Stimulated activated CD4-positive, alpha-beta T cell treated with anti-CD3 and anti-CD28 coated beads, TNF-alpha, amount 100 ng/mL, for 4 hours (primary cell): ENCODE measurements around the gene EPS15.

Experiments used
- DNase-seq, 3 experiments: peaks; one replicate each; pipeline ENCODE4 v3.0.0-alpha.2; 2020; ENCODE audit warnings: low read depth in 3 of 3

The EPS15 gene

GRCh38 chr1:51380936-51381335 is 138.1 kb downstream of the EPS15 start:
- DNase-seq, result no peak

GRCh38 chr1:51378871-51379270 is 140.2 kb downstream of the EPS15 start:
- no peak for DNase-seq

- no peak for DNase-seq
Observed at GRCh38 chr1:51373898-51374297, 145.2 kb downstream of the EPS15 start.

- DNase-seq, result no peak
Observed at GRCh38 chr1:51372561-51372960, 146.5 kb downstream of the EPS15 start.

GRCh38 chr1:51369171-51369570 is 149.9 kb downstream of the EPS15 start:
- no peak for DNase-seq

- DNase-seq, result no peak
Observed at GRCh38 chr1:51365774-51366173, 153.3 kb downstream of the EPS15 start.

- DNase-seq, result no peak
Observed at GRCh38 chr1:51359879-51360278, 159.2 kb downstream of the EPS15 start.

GRCh38 chr1:51355382-51355781 is 163.7 kb downstream of the EPS15 start:
- DNase-seq, result no peak

GRCh38 chr1:51354416-51354815 is 164.7 kb downstream of the EPS15 start:
- DNase-seq, result no peak

GRCh38 chr1:51351907-51352306 is 167.2 kb downstream of the EPS15 start:
- DNase-seq, result no peak

GRCh38 chr1:51349862-51350261 is 169.2 kb downstream of the EPS15 start:
- DNase-seq, result no peak

- DNase-seq, result no peak
Observed at GRCh38 chr1:51348147-51348527, 170.9 kb downstream of the EPS15 start.

- DNase-seq, result no peak
Observed at GRCh38 chr1:51347398-51348146, 171.5 kb downstream of the EPS15 start.

GRCh38 chr1:51346086-51346942 is 172.8 kb downstream of the EPS15 start:
- no peak for DNase-seq

GRCh38 chr1:51345300-51345687 is 173.8 kb downstream of the EPS15 start:
- no peak for DNase-seq

- no peak for DNase-seq
Observed at GRCh38 chr1:51344602-51345299, 174.3 kb downstream of the EPS15 start.

- no peak for DNase-seq
Observed at GRCh38 chr1:51344276-51344601, 174.8 kb downstream of the EPS15 start.

- no peak for DNase-seq
Observed at GRCh38 chr1:51343624-51344023, 175.4 kb downstream of the EPS15 start.

GRCh38 chr1:51342591-51343206 is 176.4 kb downstream of the EPS15 start:
- no peak for DNase-seq

GRCh38 chr1:51341876-51342496 is 177.1 kb downstream of the EPS15 start:
- DNase-seq, result no peak

- DNase-seq, result no peak
Observed at GRCh38 chr1:51340380-51340779, 178.7 kb downstream of the EPS15 start.

GRCh38 chr1:51336711-51337110 is 182.4 kb downstream of the EPS15 start:
- no peak for DNase-seq
